ENCODE measurements around the gene CGB3.

DNA sequence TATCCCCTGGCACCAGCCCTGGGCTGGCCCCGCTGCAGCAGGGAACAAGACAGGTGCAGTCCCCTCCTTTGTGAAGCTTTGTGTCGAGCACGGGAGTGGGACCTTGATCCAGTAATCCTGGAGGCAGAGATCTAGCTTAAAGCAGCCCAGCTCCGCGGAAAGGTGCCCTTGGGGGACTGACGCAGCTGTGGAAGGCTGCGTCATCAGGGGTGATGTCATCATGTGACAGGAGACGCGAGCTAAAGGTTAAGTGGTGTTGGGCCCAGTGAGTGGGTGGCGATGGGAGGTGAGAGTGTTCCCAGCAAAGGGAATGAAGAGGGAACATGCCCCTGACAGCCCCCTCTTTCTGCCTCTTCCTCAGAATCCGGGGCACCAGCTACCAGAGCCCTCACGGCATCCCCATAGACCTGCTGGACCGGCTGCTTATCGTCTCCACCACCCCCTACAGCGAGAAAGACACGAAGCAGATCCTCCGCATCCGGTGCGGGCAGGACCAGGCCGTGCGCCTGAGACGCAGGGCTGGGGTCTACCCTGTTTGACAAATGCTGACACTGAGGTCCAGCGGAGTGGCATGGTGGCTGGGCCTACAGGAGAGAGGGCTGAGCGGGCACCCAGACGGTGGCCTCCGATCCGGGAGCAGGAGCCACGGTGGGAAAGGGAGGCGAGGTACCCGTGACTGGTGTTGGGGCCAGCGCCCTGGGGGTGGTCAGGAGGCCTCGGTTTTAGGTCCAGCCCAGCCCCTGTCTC is 9.8 kb downstream of the CGB3 start:
- TF ChIP-seq, protein P1, sequence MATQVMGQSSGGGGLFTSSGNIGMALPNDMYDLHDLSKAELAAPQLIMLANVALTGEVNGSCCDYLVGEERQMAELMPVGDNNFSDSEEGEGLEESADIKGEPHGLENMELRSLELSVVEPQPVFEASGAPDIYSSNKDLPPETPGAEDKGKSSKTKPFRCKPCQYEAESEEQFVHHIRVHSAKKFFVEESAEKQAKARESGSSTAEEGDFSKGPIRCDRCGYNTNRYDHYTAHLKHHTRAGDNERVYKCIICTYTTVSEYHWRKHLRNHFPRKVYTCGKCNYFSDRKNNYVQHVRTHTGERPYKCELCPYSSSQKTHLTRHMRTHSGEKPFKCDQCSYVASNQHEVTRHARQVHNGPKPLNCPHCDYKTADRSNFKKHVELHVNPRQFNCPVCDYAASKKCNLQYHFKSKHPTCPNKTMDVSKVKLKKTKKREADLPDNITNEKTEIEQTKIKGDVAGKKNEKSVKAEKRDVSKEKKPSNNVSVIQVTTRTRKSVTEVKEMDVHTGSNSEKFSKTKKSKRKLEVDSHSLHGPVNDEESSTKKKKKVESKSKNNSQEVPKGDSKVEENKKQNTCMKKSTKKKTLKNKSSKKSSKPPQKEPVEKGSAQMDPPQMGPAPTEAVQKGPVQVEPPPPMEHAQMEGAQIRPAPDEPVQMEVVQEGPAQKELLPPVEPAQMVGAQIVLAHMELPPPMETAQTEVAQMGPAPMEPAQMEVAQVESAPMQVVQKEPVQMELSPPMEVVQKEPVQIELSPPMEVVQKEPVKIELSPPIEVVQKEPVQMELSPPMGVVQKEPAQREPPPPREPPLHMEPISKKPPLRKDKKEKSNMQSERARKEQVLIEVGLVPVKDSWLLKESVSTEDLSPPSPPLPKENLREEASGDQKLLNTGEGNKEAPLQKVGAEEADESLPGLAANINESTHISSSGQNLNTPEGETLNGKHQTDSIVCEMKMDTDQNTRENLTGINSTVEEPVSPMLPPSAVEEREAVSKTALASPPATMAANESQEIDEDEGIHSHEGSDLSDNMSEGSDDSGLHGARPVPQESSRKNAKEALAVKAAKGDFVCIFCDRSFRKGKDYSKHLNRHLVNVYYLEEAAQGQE (tag by site-specific recombination; IDR thresholded peaks at IDR 0.05) = no peak
- TF ChIP-seq ZNF677 (tag by site-specific recombination; IDR thresholded peaks at IDR 0.05) = no peak
- no peak for TF ChIP-seq ZNF24 (tag by site-specific recombination; IDR thresholded peaks at IDR 0.05)
- TF ChIP-seq ZNF768 (tag by site-specific recombination; IDR thresholded peaks at IDR 0.05) = no peak
- TF ChIP-seq, protein P2, sequence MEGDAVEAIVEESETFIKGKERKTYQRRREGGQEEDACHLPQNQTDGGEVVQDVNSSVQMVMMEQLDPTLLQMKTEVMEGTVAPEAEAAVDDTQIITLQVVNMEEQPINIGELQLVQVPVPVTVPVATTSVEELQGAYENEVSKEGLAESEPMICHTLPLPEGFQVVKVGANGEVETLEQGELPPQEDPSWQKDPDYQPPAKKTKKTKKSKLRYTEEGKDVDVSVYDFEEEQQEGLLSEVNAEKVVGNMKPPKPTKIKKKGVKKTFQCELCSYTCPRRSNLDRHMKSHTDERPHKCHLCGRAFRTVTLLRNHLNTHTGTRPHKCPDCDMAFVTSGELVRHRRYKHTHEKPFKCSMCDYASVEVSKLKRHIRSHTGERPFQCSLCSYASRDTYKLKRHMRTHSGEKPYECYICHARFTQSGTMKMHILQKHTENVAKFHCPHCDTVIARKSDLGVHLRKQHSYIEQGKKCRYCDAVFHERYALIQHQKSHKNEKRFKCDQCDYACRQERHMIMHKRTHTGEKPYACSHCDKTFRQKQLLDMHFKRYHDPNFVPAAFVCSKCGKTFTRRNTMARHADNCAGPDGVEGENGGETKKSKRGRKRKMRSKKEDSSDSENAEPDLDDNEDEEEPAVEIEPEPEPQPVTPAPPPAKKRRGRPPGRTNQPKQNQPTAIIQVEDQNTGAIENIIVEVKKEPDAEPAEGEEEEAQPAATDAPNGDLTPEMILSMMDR (tag by site-specific recombination; IDR thresholded peaks at IDR 0.05) = no peak
- TF ChIP-seq SALL2 (tag by site-specific recombination; IDR thresholded peaks at IDR 0.05; ENCODE audit: borderline replicate concordance) = no peak
- TF ChIP-seq BCL11B (tag by site-specific recombination; IDR thresholded peaks at IDR 0.05; ENCODE audit: low read depth) = no peak
- TF ChIP-seq, protein P3, sequence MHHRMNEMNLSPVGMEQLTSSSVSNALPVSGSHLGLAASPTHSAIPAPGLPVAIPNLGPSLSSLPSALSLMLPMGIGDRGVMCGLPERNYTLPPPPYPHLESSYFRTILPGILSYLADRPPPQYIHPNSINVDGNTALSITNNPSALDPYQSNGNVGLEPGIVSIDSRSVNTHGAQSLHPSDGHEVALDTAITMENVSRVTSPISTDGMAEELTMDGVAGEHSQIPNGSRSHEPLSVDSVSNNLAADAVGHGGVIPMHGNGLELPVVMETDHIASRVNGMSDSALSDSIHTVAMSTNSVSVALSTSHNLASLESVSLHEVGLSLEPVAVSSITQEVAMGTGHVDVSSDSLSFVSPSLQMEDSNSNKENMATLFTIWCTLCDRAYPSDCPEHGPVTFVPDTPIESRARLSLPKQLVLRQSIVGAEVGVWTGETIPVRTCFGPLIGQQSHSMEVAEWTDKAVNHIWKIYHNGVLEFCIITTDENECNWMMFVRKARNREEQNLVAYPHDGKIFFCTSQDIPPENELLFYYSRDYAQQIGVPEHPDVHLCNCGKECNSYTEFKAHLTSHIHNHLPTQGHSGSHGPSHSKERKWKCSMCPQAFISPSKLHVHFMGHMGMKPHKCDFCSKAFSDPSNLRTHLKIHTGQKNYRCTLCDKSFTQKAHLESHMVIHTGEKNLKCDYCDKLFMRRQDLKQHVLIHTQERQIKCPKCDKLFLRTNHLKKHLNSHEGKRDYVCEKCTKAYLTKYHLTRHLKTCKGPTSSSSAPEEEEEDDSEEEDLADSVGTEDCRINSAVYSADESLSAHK (tag by site-specific recombination; IDR thresholded peaks at IDR 0.05) = no peak
- TF ChIP-seq, protein P4, sequence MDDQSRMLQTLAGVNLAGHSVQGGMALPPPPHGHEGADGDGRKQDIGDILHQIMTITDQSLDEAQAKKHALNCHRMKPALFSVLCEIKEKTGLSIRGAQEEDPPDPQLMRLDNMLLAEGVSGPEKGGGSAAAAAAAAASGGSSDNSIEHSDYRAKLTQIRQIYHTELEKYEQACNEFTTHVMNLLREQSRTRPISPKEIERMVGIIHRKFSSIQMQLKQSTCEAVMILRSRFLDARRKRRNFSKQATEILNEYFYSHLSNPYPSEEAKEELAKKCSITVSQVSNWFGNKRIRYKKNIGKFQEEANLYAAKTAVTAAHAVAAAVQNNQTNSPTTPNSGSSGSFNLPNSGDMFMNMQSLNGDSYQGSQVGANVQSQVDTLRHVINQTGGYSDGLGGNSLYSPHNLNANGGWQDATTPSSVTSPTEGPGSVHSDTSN (CRISPR knock-in tag; IDR thresholded peaks at IDR 0.05) = no peak

Data from HEK293 (cell line).